DMS153 treated with DMSO at 0.1 percent for 48 hours (cell line): ENCODE data around the gene TAF4B.
"Not testable (repeated sequence)": the region's sequence is repeated elsewhere in the genome, so short reads cannot be mapped to it uniquely, and the experiment has no call there.

Experiments
- DNase-seq: peaks from one replicate; lab custom pipeline; 2025; ENCODE audit not compliant: unreplicated experiment; lab: John Stamatoyannopoulos, UW

Gene TAF4B

GRCh38 chr18:26237363-26237762 lies 11.1 kb downstream of the TAF4B start:
- DNase-seq: not testable (repeated sequence)

GRCh38 chr18:26238718-26239117 lies 12.5 kb downstream of the TAF4B start:
- DNase-seq: not testable (repeated sequence)

GRCh38 chr18:26242392-26242791 lies 16.1 kb downstream of the TAF4B start:
- not testable (repeated sequence) for DNase-seq

GRCh38 chr18:26245434-26245833 lies 19.2 kb downstream of the TAF4B start:
- not testable (repeated sequence) for DNase-seq

DNA sequence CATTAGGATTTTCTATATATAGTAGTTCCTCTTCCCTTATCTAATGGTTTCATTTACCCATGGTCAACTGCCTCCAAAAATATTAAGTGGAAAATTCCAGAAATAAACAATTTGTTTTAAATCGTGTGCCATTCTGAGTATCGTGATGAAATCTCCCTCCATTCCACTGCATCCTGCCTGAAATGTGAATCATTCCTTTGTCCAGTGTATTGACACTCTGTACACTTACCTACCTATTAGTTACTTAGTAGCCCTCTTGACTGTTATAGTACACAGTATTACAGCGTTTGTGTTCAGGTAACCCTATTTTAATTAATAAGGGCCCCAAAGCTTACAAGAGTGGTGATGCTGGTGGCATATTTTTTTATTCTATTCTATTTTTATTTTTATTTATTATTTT lies 26.2 kb downstream of the TAF4B start:
- DNase-seq: no peak

GRCh38 chr18:26254808-26255207 lies 28.6 kb downstream of the TAF4B start:
- not testable (repeated sequence) for DNase-seq

GRCh38 chr18:26255695-26256622 lies 29.7 kb downstream of the TAF4B start:
- DNase-seq: no peak

DNA sequence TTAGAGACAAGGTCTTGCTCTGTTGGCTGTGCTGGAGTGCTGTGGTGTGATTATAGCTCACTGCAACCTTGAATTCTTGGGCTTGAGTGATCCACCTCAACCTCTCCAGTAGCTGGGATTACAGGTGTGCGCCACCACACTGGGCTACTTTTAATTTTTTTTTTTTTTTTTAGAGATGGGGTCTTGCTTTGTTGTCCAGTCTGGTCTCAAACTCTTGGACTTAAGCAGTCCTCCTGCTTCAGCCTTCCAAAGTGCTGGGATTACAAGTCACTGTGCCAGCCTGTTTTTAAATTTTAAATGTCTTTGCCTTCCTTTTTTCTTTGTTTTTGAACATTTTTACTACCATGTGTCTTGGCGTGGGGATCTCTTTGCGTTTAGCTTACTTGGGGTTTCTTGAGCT lies 32.5 kb downstream of the TAF4B start:
- DNase-seq: no peak

GRCh38 chr18:26259416-26259815 lies 33.2 kb downstream of the TAF4B start:
- not testable (repeated sequence) for DNase-seq

- no peak for DNase-seq
These were observed 35.9 kb downstream of the TAF4B start for GRCh38 chr18:26262156-26262555.

GRCh38 chr18:26267357-26267930 lies 41.2 kb downstream of the TAF4B start:
- no peak for DNase-seq

- DNase-seq: no peak
These were observed 42.2 kb downstream of the TAF4B start for GRCh38 chr18:26268454-26268853.

DNA sequence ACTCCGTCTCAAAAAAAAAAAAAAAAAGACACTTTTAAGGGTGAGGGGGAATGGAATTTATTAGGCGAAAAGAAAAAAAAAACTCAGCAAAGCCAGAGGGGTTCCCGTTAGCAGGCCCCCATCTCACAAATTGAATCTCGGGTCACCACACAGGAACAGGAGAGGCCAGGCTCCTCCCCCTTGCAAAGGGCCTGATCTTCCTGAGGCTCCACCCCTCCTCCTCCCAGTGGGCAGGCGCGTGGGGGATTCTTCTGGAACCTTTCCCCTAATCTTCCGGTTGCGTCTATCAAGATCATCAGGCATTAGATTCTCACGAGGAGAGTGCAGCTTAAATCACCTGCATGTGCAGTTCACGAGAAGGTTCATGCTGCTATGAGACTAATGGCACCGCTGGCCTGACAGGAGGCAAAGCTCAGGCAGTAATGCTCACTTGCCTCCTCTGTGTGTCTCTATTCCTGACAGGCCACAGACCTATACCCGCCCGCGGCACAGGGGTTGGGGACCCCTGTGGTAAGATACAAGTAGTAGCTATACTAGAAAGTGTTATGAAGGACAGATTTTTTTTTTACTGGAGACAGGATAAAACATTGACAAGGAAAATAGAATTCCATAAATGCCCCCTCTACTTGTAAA lies 45.8 kb downstream of the TAF4B start:
- no peak for DNase-seq

GRCh38 chr18:26277374-26277773 lies 51.1 kb downstream of the TAF4B start:
- DNase-seq: no peak

DNA sequence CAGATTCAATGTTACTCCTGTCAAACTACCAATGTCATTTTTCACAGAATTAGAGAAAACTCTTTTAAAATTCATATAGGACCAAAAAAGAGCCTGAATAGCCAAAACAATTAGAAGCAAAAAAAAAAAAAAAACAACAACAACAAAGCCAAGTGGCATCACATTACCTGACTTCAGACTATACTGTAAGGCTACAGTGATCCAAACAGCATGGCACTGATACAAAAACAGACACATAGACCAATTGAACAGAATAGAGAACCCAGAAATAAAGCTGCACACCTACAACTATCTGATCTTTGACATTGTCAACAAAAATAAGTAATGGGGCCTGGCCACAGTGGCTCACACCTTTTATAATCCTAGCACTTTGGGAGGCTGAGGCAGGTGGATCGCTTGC lies 53.2 kb downstream of the TAF4B start:
- DNase-seq: no peak

DNA sequence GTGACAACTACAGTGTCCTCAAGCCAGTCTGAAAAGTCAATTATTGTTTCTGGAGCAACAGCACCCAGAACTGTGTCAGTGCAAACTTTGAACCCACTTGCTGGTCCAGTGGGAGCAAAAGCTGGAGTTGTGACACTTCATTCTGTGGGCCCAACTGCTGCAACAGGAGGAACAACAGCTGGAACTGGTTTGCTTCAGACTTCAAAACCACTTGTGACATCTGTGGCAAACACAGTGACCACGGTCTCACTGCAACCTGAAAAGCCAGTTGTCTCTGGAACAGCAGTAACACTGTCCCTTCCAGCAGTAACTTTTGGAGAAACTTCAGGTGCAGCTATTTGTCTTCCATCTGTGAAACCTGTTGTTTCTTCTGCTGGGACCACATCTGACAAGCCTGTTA lies 59.8 kb downstream of the TAF4B start:
- no peak for DNase-seq

- DNase-seq: no peak
These were observed 61.4 kb downstream of the TAF4B start for GRCh38 chr18:26287644-26288043.

DNA sequence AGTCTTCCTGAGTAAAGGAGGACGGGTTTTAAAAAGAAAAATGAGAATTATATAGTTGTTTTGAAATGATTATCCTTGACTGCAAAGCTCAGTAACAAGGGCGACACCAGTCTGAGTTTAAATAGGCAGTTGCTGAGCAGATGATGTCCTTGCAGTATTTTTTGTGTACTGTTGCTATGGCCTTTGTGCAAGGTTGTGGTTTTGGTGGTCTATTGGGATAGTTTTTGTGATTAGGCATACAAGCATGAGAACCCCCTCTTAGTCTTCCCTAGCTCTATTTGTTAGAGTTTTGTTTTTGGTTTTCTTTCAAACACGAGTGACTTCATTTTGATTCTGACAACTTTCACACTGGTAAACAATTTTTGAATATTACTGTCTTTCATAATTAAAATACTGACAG lies 64.1 kb downstream of the TAF4B start:
- DNase-seq: no peak

DNA sequence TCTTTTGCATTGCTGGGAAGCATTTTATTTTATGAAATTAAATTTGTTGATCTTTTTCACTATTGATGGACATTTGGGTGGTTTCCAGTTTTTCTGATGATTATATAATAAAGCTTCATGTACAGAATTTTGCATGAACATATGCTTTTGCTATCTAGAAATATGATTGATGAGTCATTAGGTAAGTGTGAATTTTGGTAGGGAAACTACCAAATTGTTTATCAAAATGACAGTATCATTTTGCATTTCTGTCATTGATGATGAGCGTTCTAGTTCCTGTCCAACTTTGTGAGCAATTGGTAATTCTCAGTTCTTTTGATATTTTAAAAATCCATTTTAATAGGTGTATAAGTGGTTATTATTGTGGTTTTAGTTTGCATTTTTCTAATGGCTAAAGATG lies 67.7 kb downstream of the TAF4B start:
- DNase-seq: no peak

GRCh38 chr18:26298107-26298506 lies 71.9 kb downstream of the TAF4B start:
- no peak for DNase-seq

- DNase-seq: no peak
These were observed 75.4 kb downstream of the TAF4B start for GRCh38 chr18:26301681-26302080.

- DNase-seq: not testable (repeated sequence)
These were observed 77.0 kb downstream of the TAF4B start for GRCh38 chr18:26303222-26303621.
